HG03095 (cell line): Measurements from ENCODE around the gene USP49.

ENCODE experiments used
- ATAC-seq: cut with Tn5 transposase; IDR thresholded peaks from one replicate; pipeline ENCODE4 v1.9.1; 2021; ENCODE audit warnings: moderate library complexity; ENCODE audit not compliant: unreplicated experiment

USP49 gene

GRCh38 chr6:41759905-41760579 lies 135.1 kb downstream of the USP49 start:
- no peak for ATAC-seq

GRCh38 chr6:41759106-41759904 lies 135.9 kb downstream of the USP49 start:
- ATAC-seq, result no peak

GRCh38 chr6:41758641-41759035 lies 136.5 kb downstream of the USP49 start:
- no peak for ATAC-seq

DNA sequence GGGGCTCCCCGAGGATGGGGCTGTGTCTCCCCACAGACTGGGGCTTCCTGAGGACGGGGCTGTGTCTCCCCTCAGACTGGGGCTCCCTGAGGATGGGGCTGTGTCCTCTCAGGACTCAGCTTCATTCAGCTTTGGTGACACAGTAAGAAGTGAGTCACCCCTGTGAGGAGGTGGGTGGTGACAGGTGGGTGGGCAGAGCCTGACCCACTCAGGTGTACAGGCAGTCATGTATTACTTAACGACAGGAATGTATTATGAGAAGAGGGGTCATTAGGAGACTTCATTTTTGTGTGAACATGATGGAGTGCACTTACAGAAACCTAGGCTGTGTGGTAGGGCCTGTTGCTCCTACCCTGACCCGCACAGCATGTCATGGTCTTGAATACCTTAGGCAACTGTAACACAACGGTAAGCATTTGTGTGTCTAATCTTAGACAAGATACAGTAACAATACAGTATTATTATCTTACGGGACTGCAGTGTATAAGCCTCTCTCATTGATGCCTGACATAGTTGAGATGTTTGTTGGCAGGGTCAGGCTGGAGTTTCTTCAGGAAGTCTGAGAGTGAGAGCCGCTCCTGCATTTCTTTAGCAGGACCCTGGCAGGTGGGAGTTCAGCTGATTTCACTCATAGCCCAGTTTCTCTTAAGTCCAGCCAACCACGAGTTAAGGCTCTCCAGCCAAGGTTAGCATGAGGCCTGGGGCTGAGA lies 137.1 kb downstream of the USP49 start:
- no peak for ATAC-seq

- ATAC-seq, result no peak
These were observed 137.9 kb downstream of the USP49 start for GRCh38 chr6:41757271-41757670.

DNA sequence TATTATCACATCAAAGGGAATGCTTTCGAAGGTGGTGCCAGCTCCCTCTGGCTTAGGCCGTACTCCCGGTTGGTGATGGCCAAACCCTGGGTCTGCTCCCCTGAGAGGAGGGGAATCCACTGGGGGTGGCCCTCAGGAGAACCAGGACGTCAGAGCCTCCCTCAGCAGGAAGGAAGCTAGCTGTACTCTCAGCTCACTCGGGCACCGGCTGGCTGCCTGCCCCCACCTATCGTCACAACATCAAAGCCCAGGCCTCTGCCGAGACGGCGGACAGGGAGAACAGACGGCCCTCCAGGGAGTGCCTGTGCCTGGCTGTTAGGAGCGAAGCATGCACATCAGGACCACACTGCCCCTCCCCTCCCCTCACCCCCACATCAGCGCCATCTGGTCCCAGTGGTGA lies 138.8 kb downstream of the USP49 start:
- ATAC-seq, result no peak

- no peak for ATAC-seq
These were observed 139.3 kb downstream of the USP49 start for GRCh38 chr6:41755895-41756294.

DNA sequence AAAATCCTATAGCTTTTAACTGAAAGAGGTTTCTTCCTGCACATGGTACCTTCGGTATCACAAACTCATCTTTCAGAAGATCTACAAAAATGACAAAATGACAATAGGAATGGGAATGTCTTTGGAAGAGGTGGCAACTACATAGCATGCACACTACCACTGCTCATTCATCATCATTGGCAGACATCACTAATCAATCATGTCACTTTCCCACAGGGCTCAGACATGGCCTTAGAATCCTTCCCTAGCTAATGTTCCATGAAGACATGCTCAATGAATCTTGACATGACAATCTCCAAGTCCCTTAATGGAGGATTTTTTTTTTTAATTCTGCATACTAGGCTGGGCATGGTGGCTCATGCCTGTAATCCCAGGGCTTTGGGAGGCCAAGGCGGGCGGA lies 144.8 kb downstream of the USP49 start:
- no peak for ATAC-seq

DNA sequence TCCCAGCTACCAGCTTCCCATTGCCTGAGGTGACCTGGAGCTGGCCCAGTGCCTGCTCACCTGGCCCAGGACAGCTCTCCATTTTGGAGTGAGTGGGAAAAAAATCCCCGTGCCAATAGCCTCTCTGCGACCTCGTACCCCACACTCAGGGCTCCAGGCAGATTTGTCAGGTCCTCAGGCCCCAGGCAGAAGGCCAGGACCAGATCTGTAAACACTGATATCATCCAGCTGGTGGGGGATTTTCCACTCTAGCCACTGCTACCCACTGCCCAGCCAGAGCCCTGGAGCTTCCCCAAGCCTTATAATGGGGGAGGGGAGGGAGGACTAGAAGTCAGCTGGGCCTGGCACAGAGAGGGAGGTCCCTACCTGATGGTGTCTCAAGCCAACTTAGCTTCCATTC lies 146.6 kb downstream of the USP49 start:
- ATAC-seq, result no peak

DNA sequence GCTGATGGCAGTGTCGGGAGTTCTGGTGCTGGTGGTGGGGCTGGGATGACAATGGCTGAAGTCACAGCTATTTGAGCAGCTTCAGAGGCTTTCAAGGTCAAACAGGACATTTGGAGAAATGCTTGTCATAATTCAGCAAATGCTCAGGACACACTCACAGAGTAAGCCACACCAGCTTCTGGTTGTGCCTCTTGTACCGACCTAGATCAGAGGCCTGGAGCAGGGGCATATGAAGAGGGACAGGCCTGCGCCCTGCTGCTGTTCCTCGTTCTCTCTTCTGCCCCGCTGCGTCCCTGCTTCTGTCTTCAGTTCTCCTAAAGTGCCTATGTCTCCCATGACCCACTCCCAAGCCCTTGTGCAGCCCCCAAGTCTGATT lies 147.1 kb downstream of the USP49 start:
- no peak for ATAC-seq

DNA sequence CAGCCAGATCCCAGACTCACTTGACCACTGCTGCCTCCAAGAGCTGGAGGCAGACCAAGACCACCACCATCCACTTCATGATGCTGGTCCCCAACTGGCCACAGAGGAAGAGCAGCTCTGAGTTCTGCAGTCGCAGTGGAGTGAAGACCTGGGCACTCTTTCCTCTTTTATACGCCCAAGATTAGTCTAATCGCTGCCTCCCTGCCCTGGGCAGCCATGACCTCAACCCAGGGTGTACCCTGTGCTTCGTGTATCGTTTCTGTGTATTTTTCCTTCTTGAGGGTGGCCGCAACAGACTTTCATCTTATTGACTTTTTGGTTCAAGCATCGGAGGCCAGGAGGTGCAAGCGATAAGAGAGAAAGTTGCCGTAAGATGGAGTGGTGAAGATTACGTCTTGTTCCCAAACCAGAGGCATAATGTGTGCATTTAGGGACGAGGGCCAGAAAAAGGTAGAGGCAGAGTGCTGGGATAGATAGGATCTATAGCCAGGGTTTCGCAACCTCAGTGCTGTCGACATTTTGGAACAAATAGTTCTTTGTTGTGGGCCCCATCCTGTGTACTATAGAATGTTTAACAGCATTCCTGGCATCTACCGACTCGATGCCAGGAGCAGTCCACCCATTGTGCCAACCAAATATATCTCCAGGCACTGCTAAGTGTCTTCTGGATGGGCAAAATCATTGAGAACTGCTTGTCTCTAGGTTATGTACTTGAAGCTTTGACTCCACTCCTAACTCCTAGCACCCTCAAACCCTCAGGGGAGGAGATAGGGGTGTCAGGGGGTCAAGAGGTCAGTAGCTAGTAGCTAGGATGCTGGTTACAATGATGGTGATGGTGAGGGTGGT lies 147.7 kb downstream of the USP49 start, which contains the start of gene PGC:
TSS of gene PGC (minus strand) at position 142 of the 846 bp plus-strand sequence. CDS start at position 79, 63 bp downstream.
- ATAC-seq, result no peak

- ATAC-seq, result no peak
These were observed 149.1 kb downstream of the USP49 start for GRCh38 chr6:41746107-41746506.

DNA sequence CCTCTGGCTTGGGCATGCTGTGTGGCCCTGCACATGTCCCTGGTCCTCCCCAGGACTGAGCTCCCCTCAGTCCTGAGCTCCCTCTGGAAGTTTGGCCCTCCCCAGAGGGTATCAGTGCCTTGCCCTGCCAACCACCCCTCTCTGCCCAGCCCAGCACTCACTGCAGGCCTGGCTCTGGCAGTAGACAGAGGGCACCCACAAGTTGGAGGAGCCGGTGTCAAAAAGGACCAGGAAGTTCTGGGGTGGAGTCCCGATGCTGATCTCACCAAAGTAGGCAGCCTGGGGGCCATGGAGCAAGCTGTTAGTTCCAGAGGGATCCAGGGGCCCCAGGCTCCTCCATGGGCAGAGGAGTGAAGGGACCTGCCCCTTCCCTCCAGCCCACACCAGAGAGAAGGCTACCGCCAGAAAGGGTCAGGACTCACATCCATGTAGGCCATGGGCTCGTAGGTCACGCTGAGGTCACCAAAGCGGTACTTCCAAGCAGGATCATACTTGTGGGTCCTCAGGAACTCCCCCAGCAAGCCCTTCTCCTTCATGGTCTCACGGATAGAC lies 150.9 kb downstream of the USP49 start:
- no peak for ATAC-seq

GRCh38 chr6:41743406-41744235 lies 151.6 kb downstream of the USP49 start:
- ATAC-seq, result no peak

DNA sequence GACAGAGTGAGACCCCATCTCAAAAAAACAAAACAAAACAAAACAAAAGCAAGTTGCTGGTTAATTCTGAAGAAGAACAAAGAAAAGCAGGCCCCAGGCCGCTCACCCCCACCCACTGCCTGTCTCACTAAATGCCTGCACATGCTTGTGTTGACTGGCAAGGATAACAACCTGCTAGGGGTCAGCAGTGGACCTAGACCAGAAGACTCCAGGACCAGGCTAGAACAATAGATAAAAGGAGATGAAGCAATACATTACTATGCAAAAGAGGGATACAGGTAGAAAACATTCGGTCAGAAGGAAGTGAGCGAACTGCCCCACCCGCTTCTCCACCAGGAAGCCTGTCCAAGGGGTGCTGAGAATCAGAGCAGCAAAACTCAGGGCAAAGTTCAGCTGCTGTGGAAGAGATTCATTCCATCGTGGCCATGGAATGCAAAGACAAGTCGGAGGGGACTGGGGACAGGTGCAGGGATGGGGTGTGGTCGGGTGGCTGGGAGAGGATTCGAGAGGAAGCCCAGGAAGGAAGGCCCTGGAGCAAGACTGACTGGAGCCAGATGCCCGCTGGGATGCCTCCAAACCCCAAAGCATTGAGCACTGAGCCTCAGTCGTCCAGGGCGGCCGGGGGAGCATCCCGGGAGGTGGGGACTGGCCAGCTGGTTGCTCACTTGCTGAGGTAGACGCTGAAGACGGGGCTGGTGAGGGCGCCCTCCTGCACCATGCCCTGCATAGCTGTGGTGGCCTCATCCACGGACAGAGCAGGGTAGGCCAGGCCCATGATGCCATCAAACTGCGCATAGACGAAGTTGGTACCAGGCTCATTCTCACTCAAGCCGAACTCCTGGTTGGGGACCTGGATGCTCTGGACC lies 153.3 kb downstream of the USP49 start:
- no peak for ATAC-seq

GRCh38 chr6:41740366-41741162 lies 154.6 kb downstream of the USP49 start:
- no peak for ATAC-seq
